ENCODE data around the gene LSP1. TPM values are rescaled to one million over a fixed set of nuclear protein-coding genes. Genes with fewer than 3 reads are reported as not detected.

Gene LSP1
- total and polyA plus RNA-seq, 8 donors = 9.8 to 239 (median 58.9) TPM

DNA sequence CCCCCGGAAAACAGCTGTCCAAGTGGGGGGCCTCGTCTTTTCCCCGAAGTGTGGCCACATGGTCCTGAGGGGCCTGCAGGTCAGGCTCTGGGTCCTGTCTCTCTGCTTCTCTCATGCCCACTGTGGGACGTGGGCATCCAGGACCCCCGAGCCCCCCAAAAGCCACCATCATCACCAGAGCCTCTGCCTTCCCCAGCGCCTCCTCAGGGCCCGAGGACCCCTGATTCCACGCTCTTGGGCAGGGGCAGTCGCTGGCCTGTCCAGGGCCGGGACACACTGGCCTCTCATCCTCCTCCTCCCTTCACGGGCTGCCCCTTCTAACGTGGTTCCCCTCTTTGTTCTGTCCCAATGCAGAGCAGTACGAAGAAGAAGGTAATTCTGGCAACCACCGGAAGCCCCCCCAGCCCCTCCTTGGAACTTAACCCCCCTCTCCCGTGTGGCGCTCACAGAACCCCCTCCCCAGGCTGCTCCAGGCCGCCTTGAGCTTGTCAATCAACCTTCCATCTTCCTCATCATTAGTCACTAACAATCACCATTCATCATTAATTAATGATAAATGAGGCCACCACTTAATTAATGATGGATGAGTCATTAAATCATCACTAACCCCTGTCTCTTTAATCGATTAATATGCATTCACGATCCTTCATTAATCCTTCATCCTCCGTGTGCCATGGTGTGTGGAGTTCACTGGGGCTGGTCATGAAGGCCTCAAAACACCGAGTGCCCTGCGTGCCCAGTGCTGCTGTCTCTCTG lies 70.5 kb downstream of the LSP1 start:
- peak overlapping the region in 1 of 5 donors; percentile 61 for H3K27ac ChIP-seq
- WGBS, 5 donors = 84 to 87% (median 85%) methylated on average over 22 of the region's 22 CpGs
- H3K4me3 ChIP-seq = no peak overlapping the region
- no peaks in the 10 kb centered on the region for H3K36me3 ChIP-seq
- intact Hi-C loops (cut with DNase I; ENCODE audit: low total_unique reads) = no loop called here
- peaks cover 0 to 73% (median 10%) of the 10 kb centered on the region in 3 donors for H3K27me3 ChIP-seq
- H3K4me1 ChIP-seq = peaks cover 0 to 10% (median 0%) of the 10 kb centered on the region in 4 donors
- peak in 1 of 2 donors; percentile 3 for DNase-seq
- TF ChIP-seq POLR2AphosphoS5 (IDR thresholded peaks at IDR 0.05) (no peak), POLR2A (IDR thresholded peaks at IDR 0.05) (no peak), EP300 (IDR thresholded peaks at IDR 0.05) (no peak)
- TF ChIP-seq, protein P1, sequence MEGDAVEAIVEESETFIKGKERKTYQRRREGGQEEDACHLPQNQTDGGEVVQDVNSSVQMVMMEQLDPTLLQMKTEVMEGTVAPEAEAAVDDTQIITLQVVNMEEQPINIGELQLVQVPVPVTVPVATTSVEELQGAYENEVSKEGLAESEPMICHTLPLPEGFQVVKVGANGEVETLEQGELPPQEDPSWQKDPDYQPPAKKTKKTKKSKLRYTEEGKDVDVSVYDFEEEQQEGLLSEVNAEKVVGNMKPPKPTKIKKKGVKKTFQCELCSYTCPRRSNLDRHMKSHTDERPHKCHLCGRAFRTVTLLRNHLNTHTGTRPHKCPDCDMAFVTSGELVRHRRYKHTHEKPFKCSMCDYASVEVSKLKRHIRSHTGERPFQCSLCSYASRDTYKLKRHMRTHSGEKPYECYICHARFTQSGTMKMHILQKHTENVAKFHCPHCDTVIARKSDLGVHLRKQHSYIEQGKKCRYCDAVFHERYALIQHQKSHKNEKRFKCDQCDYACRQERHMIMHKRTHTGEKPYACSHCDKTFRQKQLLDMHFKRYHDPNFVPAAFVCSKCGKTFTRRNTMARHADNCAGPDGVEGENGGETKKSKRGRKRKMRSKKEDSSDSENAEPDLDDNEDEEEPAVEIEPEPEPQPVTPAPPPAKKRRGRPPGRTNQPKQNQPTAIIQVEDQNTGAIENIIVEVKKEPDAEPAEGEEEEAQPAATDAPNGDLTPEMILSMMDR (IDR thresholded peaks at IDR 0.05) = no peak
- H3K9me3 ChIP-seq = no peaks in the 10 kb centered on the region

GRCh38 chr11:1924181-1924580 lies 71.3 kb downstream of the LSP1 start:
- H3K4me3 ChIP-seq = no peak overlapping the region
- peaks cover 0 to 68% (median 10%) of the 10 kb centered on the region in 3 donors for H3K27me3 ChIP-seq
- TF ChIP-seq, protein P1 (IDR thresholded peaks at IDR 0.05) = no peak
- TF ChIP-seq EP300 (IDR thresholded peaks at IDR 0.05) (no peak), POLR2A (IDR thresholded peaks at IDR 0.05) (no peak), POLR2AphosphoS5 (IDR thresholded peaks at IDR 0.05) (no peak)
- DNase-seq = peak in 1 of 2 donors; percentile 68
- H3K4me1 ChIP-seq = peaks cover 0 to 10% (median 0%) of the 10 kb centered on the region in 4 donors
- WGBS, 5 donors = 54 to 69% (median 59%) methylated on average over 16 to 17 of the region's 17 CpGs
- H3K9me3 ChIP-seq = no peaks in the 10 kb centered on the region
- H3K27ac ChIP-seq = no peak overlapping the region
- no peaks in the 10 kb centered on the region for H3K36me3 ChIP-seq
- intact Hi-C loops (cut with DNase I; ENCODE audit: low total_unique reads) = no loop called here

GRCh38 chr11:1924646-1925372 lies 71.9 kb downstream of the LSP1 start:
- peaks cover 0 to 10% (median 0%) of the 10 kb centered on the region in 4 donors for H3K4me1 ChIP-seq
- no peak overlapping the region for H3K4me3 ChIP-seq
- no peaks in the 10 kb centered on the region for H3K36me3 ChIP-seq
- no peaks in the 10 kb centered on the region for H3K9me3 ChIP-seq
- 76 to 86% (median 82%) methylated on average over 18 to 21 of the region's 21 CpGs for WGBS, 5 donors
- peak in 1 of 2 donors; percentile 3 for DNase-seq
- no peak overlapping the region for H3K27ac ChIP-seq
- peaks cover 0 to 61% (median 10%) of the 10 kb centered on the region in 3 donors for H3K27me3 ChIP-seq
- no peak for TF ChIP-seq POLR2AphosphoS5 (IDR thresholded peaks at IDR 0.05)
- TF ChIP-seq, protein P1 (IDR thresholded peaks at IDR 0.05) = no peak
- no peak for TF ChIP-seq EP300 (IDR thresholded peaks at IDR 0.05)
- no peak for TF ChIP-seq POLR2A (IDR thresholded peaks at IDR 0.05)
- intact Hi-C loops (cut with DNase I; ENCODE audit: low total_unique reads) = no loop called here

DNA sequence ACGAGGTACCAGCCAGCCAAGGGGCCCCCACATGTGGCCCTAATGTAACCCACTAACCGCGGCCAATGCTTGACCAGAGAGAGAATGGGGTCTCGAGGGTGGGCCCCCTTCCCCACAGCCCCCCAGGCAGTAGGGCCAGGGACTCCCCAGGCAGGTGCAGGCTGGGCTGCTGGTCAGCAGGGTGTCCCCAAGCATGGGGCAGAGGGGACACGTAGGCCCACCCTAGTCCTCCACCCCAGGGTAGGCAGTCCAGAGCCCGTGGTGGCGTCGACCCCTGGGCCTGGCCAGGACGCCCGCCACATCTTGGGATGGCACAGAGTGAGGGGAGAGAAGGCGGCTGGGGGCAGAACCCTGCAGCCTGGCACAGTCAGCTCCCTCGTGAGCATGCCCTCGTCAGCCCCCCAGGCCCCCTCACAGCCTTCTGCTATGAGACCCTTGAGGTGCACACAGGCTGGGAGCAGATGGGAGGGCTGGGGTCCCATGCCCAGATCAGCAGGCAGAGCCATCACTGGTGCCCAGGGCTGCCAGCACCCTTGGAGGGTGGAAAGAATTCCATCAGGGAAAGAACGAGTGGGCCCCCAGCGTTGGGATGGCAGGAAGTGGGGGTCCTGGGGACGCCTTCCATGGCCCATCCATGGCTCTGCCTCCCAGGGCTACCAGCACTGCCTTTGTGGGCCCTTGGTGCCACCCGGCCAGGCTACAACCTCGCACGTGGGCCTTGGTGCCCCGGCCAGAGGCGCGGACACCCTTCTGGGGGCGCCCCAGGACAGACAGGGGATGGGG lies 72.7 kb downstream of the LSP1 start:
- H3K27me3 ChIP-seq = peaks cover 0 to 54% (median 9%) of the 10 kb centered on the region in 3 donors
- intact Hi-C loops (cut with DNase I; ENCODE audit: low total_unique reads) = no loop called here
- 82 to 90% (median 86%) methylated on average over 10 to 23 of the region's 23 CpGs for WGBS, 5 donors

More for the DNA sequence above, 72.7 kb downstream of the LSP1 start:
- Histone ChIP-seq H3K4me1 (peaks cover 0 to 10% (median 0%) of the 10 kb centered on the region in 4 donors), H3K36me3 (no peaks in the 10 kb centered on the region), H3K9me3 (no peaks in the 10 kb centered on the region), H3K27ac (no peak overlapping the region), H3K4me3 (no peak overlapping the region)
- TF ChIP-seq, protein P1 (IDR thresholded peaks at IDR 0.05) = no peak
- TF ChIP-seq EP300 (IDR thresholded peaks at IDR 0.05) = no peak
- TF ChIP-seq POLR2A (IDR thresholded peaks at IDR 0.05) = no peak
- TF ChIP-seq POLR2AphosphoS5 (IDR thresholded peaks at IDR 0.05) = no peak
- DNase-seq = peak in 1 of 2 donors; percentile 4

All from stomach (tissue), 9 donors.